Measurements from ENCODE around the gene SPATA2.

SPATA2 gene

GRCh38 chr20:49853640-49854039, 61.7 kb downstream of the SPATA2 start:
- no peak for DNase-seq

Data from suppressor macrophage treated with lipopolysaccharide for 4 hours (primary cell).